RWPE1 (cell line): ENCODE measurements around the gene MICOS13.

Experiments used
- CTCF ChIA-PET: fragments of 350-600 bp; sonication (Branson Sonifier 250); formaldehyde crosslinking; extraction: SDS; loops from one replicate; lab custom pipeline; 2021; lab: Yijun Ruan, JAX
- POLR2A ChIA-PET: fragments of 400-600 bp; formaldehyde crosslinking; extraction: SDS; loops from one replicate; lab custom pipeline; 2020; ENCODE audit warnings: antibody characterized with exemption; ENCODE audit not compliant: low non-redundant PET; lab: Yijun Ruan, JAX
- DNase-seq: peaks from one replicate; pipeline ENCODE4 v3.0.0; 2012; ENCODE audit warnings: low spot score
- H3K27ac ChIP-seq: fragments of 450-650 bp; 2 replicates; pipeline ENCODE4 v1.5.1; 2017
- CTCF ChIP-seq: fragments of 450-650 bp; conservative IDR thresholded peaks from 2 replicates; pipeline ENCODE4 v1.5.1; 2017; ENCODE audit warnings: low read depth, mild to moderate bottlenecking

MICOS13 gene

DNA sequence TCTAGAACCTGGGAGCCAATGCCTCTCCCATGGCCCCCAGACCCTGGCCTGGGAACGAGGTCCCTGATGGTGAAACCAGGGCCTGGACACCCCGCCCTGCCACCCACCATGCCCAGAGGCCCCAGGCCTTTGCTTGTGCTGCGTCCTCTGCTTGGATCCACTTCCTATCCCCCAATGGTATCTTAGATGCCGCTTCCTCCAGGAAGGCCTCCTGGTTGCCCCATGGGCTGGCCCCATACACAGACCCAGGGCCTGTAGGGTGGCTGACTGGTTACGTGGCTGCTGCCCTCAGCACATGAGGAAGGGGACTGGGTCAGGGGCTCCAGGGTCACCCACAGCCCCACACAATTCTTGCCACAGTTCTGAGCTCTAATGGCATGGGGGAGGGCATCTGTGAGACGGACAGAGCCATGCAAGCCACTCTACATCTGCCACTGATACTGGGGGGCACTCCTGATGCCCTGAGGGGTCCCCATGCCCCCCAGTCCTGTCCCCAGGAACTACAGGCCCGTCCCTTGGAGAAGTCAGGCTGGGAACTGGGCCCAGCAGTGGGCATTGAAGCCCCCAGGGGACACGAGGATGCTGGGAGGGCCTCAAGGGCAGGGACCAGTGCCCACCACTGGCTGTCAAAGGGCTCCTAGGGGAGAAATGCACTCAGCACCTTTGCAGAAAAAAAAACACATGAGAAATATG is 14.8 kb upstream of the MICOS13 start:
- ChIA-PET POLR2A (no interaction called here), CTCF (no interaction called here)
- peak overlapping the region; percentile 68 for H3K27ac ChIP-seq
- no peak for DNase-seq
- TF ChIP-seq CTCF, result no peak

DNA sequence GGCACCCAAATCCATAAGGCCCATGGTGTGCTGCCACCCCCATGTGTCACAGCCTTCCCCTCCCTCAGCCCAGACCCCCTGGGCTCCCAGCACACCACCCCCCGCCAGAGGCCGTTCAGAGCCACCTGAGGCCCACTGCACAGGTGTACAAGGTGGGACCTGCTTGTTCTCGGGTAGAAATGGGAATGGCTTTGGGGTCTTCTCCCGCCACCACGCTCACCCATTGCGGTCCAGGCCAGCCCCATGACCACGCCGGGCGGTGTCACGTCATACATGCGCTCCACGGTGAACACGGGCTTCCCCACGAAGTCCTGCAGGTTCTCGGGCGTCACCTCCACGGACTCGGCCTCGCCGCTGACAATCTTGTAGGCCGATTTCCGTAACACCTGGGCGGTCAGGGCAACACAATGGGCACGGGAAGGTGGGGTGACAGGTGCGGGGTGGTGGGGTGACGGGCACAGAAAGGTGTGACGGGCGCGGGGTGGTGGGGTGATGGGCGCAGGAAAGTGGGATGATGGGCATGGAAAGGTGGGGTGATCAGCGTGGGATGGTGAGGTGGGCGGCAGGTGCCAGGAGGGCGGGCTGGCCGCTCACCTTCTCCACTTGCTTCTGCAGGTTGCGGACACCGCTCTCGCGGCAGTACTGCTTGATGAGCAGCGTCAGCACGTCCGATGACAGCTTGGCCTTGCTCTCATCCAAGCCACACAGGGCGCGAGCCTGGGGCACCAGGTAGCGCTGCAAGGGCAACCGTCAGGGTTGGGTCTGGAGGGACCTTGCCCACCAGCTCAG is 14.0 kb upstream of the MICOS13 start:
- DNase-seq, result no peak
- H3K27ac ChIP-seq, result peak overlapping the region; percentile 94
- ChIA-PET CTCF (no interaction called here), POLR2A (no interaction called here)
- no peak for TF ChIP-seq CTCF

DNA sequence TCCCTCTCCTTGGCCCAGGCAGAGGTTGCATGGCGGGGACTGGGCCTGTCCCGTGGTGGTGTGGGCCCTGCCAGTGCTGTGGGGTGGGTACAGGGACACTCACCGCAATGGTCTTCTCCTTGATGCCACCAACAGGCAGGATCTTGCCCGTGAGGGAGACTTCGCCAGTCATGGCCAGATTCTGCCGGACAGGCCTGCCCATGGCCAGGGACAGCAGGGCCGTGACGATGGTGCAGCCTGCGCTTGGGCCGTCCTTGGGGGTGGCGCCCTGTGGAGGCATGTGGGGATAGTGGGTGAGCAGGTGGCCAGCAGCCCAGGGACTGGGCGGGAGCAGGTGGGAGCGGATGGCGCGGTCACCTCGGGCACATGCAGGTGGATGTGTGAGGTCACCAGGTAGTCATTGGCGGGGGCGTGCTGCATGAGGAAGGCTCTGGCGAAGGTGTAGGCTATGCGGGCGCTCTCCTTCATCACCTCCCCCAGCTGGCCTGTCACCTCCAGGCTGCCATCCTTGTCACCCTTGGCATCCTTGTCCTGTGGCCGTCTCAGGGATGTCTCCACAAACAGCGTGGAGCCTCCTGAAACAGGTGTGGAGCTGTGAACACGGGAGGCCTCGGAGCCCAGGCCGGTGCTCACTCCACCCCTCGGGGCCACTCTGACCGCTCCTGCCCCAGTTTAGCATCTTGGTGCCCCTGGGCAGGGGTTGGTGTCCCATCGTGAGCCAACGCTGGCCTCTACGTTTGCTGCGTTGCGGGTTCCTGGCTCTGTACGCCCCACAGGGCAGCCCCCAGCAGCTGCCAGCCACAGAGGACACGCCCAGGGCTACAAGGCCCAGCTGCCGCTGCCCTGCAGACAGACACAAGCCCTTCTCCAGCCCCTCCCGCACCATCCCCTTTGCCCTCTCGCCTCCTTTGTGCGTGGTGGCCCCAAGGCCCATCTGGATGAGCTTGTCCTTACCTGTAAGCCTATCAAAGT is 13.2 kb upstream of the MICOS13 start:
- DNase-seq, result no peak
- peak overlapping the region; percentile 94 for H3K27ac ChIP-seq
- ChIA-PET CTCF (interaction anchor here (0.6 to 0.7 kb wide), 2 partner anchors 49 to 206 kb away, joined by 3 to 8 read pairs; no protein-coding TSS in a partner anchor), POLR2A (interaction anchor here (0.6 kb wide), 1 partner anchor 1171 kb away, joined by 5 read pairs; no protein-coding TSS in a partner anchor)
- no peak for TF ChIP-seq CTCF

DNA sequence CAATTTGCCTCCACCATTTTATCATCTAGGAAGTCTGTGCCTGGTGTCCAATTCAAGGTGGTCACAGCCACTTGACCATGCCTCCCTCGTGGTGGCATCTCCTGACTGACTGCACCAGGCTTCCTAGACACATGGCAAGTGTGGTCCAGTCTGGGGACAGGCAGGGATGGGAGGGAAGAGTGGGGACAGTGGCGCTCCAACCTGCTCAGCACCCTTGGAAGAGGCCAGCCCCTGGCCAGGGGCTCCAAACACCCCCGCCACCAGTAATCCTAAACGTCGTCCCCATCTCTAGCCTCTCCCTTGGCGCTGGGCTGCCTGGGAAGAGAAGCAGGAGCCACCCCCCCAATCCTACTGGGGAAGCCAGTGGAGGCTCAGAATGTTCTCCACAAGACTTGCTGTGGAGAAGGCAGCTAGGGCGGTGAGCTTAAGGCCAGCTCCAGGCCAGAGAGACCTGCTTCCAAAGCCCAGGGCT is 12.4 kb upstream of the MICOS13 start:
- no peak for TF ChIP-seq CTCF
- CTCF ChIA-PET, result interaction anchor here (0.6 to 0.7 kb wide), 2 partner anchors 48 to 207 kb away, joined by 3 to 8 read pairs; no protein-coding TSS in a partner anchor
- no peak for DNase-seq
- H3K27ac ChIP-seq, result peak overlapping the region; percentile 94
- POLR2A ChIA-PET, result no interaction called here

DNA sequence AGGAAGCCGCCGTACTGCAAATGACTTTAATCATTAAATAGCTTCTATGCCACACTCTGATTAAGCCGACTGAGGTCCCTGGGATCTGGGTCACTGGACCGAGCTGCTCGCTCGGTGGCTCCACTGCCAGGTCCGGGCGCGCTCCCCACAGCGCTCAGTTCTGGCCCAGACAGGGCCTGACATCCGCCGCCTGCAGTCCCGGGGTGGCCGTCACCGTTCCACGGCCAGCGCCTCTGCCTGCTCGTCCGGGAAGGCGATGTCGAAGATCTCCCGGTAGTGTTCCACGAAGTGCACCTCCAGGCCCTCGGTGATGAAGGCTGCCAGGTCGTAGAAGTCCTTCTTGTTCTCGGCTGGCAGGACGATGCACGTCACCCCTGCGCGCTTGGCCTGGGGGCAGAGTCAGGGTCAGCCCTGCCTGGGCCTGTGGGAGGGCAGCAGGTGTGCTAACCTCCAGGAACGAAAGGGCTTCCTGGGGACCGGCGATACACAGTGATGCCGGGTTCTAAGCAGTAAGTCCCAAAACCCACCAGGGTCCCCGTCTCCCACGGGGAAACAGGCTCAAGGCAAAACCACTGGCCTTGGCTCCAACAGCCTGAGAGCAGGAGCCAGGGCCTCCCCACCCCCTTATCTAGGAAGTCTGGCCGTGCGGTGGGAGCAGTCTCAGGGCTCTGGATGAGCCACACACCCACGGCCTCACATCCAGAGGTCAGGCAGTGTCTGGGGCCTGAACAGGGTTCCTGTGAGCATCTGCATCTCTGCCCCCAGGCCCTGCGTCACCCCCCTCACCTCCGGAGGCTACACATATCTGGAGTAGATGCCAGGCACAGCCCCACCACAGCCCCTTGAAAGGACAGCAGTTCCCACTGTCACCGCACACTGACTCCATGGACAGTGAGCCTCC is 11.8 kb upstream of the MICOS13 start:
- no peak for TF ChIP-seq CTCF
- H3K27ac ChIP-seq, result peak overlapping the region; percentile 94
- DNase-seq, result no peak
- CTCF ChIA-PET, result interaction anchor here (0.6 kb wide), 1 partner anchor 207 kb away, joined by 8 read pairs; no protein-coding TSS in a partner anchor
- POLR2A ChIA-PET, result interaction anchor here (0.5 kb wide), 1 partner anchor 26 kb away, joined by 4 read pairs; no protein-coding TSS in a partner anchor
